DOHH2 (cell line): ENCODE results near the gene MRPL55.

Experiments used
- H3F3A ChIP-seq: fragments of 200-600 bp; sonication (generic), shearing (Covaris generic); 2 replicates; pipeline ENCODE4 v1.6.0; 2016; ENCODE audit warnings: antibody characterized with exemption, mild to moderate bottlenecking; ENCODE audit not compliant: control insufficient read depth, insufficient read depth
- H3K27ac ChIP-seq: fragments of 200-600 bp; sonication (generic); 2 replicates; pipeline ENCODE4 v1.5.1; 2014; ENCODE audit warnings: low read depth, mild to moderate bottlenecking, low read length, moderate library complexity
- H3K27me3 ChIP-seq: fragments of 200-600 bp; sonication (generic); 2 replicates; pipeline ENCODE4 v1.6.1; 2014; ENCODE audit warnings: mild to moderate bottlenecking, low read length, mixed read lengths; ENCODE audit not compliant: control insufficient read depth
- H3K36me3 ChIP-seq: fragments of 200-600 bp; sonication (generic); 2 replicates; pipeline ENCODE4 v1.6.1; 2014; ENCODE audit warnings: mild to moderate bottlenecking, low read length, moderate library complexity, mixed read lengths; ENCODE audit not compliant: control insufficient read depth
- H3K4me1 ChIP-seq: fragments of 200-600 bp; sonication (generic); 2 replicates; pipeline ENCODE4 v1.6.1; 2014; ENCODE audit warnings: mild to moderate bottlenecking, low read length, mixed read lengths; ENCODE audit not compliant: control insufficient read depth
- H3K4me2 ChIP-seq: fragments of 200-600 bp; sonication (generic); 2 replicates; pipeline ENCODE4 v1.6.0; 2014; ENCODE audit warnings: mild to moderate bottlenecking, low read length, moderate library complexity
- H3K4me3 ChIP-seq: fragments of 200-600 bp; sonication (generic); 2 replicates; pipeline ENCODE4 v1.5.1; 2014; ENCODE audit warnings: mild to moderate bottlenecking, low read length, mixed read lengths
- H3K79me2 ChIP-seq: fragments of 200-600 bp; sonication (generic); 2 replicates; pipeline ENCODE4 v1.6.1; 2014; ENCODE audit warnings: mild to moderate bottlenecking, low read length, mixed read lengths; ENCODE audit not compliant: control insufficient read depth
- H3K9me2 ChIP-seq: fragments of 200-600 bp; sonication (generic); replicated peaks from 2 replicates; pipeline ENCODE4 v1.6.1; 2014; ENCODE audit warnings: mild to moderate bottlenecking, low read length, mixed read lengths; ENCODE audit not compliant: control insufficient read depth
- H3K9me3 ChIP-seq: fragments of 200-600 bp; sonication (generic); 2 replicates; pipeline ENCODE4 v1.6.1; 2014; ENCODE audit warnings: antibody characterized with exemption, low read length, mixed read lengths; ENCODE audit not compliant: control insufficient read depth, insufficient read depth
- H4K20me1 ChIP-seq: fragments of 200-600 bp; sonication (generic); 2 replicates; pipeline ENCODE4 v1.6.0; 2014; ENCODE audit warnings: low read depth, mild to moderate bottlenecking, antibody characterized with exemption, low read length, moderate library complexity; ENCODE audit not compliant: control insufficient read depth, insufficient read depth
- EZH2phosphoT487 ChIP-seq: fragments of 200-600 bp; sonication (generic); IDR thresholded peaks from 2 replicates; pipeline ENCODE4 v1.6.1; 2017; ENCODE audit warnings: borderline replicate concordance, mild to moderate bottlenecking, antibody characterized with exemption, low read length, moderate library complexity, mixed read lengths
- TF ChIP-seq, protein P1 (sequence below): fragments of 200-600 bp; sonication (generic); IDR thresholded peaks from one replicate; pipeline ENCODE4 v1.5.1; 2014; ENCODE audit warnings: antibody characterized with exemption, mild to moderate bottlenecking, low read depth, low read length; ENCODE audit not compliant: poor library complexity, severe bottlenecking

Gene MRPL55

GRCh38 chr1:228076796-228077430 is 32.2 kb downstream of the MRPL55 start:
- H3K79me2 ChIP-seq, result peaks cover 26% of the 10 kb centered on the region
- peaks cover 4% of the 10 kb centered on the region; the same call in 1 of the 2 replicates for H3F3A ChIP-seq
- H3K27ac ChIP-seq, result no peak overlapping the region
- H3K4me2 ChIP-seq, result no peak overlapping the region
- H3K27me3 ChIP-seq, result peaks cover 7% of the 10 kb centered on the region; the same call in 1 of the 2 replicates
- no peaks in the 10 kb centered on the region for H3K9me3 ChIP-seq
- H3K9me2 ChIP-seq, result no peaks in the 10 kb centered on the region
- H4K20me1 ChIP-seq, result peaks cover 16% of the 10 kb centered on the region; the same call in 1 of the 2 replicates
- peaks cover 2% of the 10 kb centered on the region; the same call in 1 of the 2 replicates for H3K36me3 ChIP-seq
- TF ChIP-seq, protein P1, sequence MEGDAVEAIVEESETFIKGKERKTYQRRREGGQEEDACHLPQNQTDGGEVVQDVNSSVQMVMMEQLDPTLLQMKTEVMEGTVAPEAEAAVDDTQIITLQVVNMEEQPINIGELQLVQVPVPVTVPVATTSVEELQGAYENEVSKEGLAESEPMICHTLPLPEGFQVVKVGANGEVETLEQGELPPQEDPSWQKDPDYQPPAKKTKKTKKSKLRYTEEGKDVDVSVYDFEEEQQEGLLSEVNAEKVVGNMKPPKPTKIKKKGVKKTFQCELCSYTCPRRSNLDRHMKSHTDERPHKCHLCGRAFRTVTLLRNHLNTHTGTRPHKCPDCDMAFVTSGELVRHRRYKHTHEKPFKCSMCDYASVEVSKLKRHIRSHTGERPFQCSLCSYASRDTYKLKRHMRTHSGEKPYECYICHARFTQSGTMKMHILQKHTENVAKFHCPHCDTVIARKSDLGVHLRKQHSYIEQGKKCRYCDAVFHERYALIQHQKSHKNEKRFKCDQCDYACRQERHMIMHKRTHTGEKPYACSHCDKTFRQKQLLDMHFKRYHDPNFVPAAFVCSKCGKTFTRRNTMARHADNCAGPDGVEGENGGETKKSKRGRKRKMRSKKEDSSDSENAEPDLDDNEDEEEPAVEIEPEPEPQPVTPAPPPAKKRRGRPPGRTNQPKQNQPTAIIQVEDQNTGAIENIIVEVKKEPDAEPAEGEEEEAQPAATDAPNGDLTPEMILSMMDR, result no peak
- no peak for TF ChIP-seq EZH2phosphoT487
- H3K4me3 ChIP-seq, result no peak overlapping the region
- peaks cover 7% of the 10 kb centered on the region; the same call in 1 of the 2 replicates for H3K4me1 ChIP-seq

GRCh38 chr1:228075801-228076271 is 33.3 kb downstream of the MRPL55 start:
- peaks cover 2% of the 10 kb centered on the region; the same call in 1 of the 2 replicates for H3K36me3 ChIP-seq
- no peak overlapping the region for H3K4me3 ChIP-seq
- H3K4me1 ChIP-seq, result 0 out of 2 replicates have a peak, but pooled peaks cover 3% of the 10 kb centered on the region
- no peak overlapping the region for H3K4me2 ChIP-seq
- TF ChIP-seq, protein P1, result no peak
- no peak for TF ChIP-seq EZH2phosphoT487
- H3K79me2 ChIP-seq, result peaks cover 17% of the 10 kb centered on the region
- peaks cover 16% of the 10 kb centered on the region; the same call in 1 of the 2 replicates for H4K20me1 ChIP-seq
- H3K9me2 ChIP-seq, result no peaks in the 10 kb centered on the region
- H3K9me3 ChIP-seq, result no peaks in the 10 kb centered on the region
- peaks cover 7% of the 10 kb centered on the region; the same call in 1 of the 2 replicates for H3K27me3 ChIP-seq
- H3F3A ChIP-seq, result peaks cover 4% of the 10 kb centered on the region; the same call in 1 of the 2 replicates
- H3K27ac ChIP-seq, result no peak overlapping the region

DNA sequence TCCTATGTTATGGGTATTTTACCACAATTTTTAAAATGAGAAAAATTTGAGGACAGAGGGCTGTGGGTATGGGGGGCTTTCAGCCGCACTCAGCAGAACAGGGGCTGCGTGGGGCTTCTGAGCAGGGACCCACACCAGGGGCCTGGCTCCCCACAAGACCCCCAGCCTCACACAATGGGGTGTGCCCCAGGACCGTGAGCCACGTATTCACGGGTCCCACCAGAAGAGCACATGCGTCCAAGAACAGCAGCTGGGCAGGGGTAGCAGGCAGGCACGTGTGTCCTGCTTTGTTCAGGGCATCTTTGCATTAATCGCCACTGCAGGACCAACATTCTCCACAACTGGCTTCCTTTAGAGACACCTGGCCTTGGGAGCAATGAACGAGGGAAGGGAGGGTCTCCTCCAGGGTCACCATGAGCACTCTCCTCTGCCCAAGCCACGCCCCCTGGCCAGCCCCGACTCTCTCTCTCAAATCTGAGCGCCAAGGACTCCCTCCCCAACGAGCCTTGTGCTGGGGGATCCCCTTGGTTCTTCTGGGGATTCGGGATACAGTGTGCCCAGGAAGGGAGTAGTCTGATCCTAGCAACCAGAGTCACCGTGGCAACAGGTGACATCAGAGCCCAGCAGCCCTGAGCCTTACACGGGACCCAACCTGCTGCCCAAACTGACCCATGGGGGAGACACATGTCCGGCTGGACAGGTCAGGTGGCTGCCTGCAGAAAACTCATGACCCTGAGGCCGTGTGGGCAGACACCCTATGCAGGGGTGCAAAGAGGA is 34.0 kb downstream of the MRPL55 start:
- peaks cover 16% of the 10 kb centered on the region; the same call in 1 of the 2 replicates for H4K20me1 ChIP-seq
- H3K9me3 ChIP-seq, result no peaks in the 10 kb centered on the region
- TF ChIP-seq, protein P1, result no peak
- no peak for TF ChIP-seq EZH2phosphoT487
- H3K9me2 ChIP-seq, result no peaks in the 10 kb centered on the region
- H3F3A ChIP-seq, result peaks cover 4% of the 10 kb centered on the region; the same call in 1 of the 2 replicates
- no peak overlapping the region for H3K4me3 ChIP-seq
- H3K27me3 ChIP-seq, result peaks cover 7% of the 10 kb centered on the region; the same call in 1 of the 2 replicates
- H3K4me1 ChIP-seq, result 0 out of 2 replicates have a peak, but pooled peaks cover 3% of the 10 kb centered on the region
- peaks cover 11% of the 10 kb centered on the region for H3K79me2 ChIP-seq
- no peak overlapping the region for H3K27ac ChIP-seq
- peaks cover 2% of the 10 kb centered on the region; the same call in 1 of the 2 replicates for H3K36me3 ChIP-seq
- no peak overlapping the region for H3K4me2 ChIP-seq
